Memory B cell (primary cell): ENCODE data around the gene GUCY1B1.

Source experiments
- ATAC-seq: fragments of 150-1000 bp; cut with Tn5 transposase; 2 replicates; pipeline ENCODE4 v1.10.0; 2021; ENCODE audit warnings: low read depth, mild to moderate bottlenecking, moderate library complexity
- DNase-seq, 2 donors: peaks; one replicate each; pipeline ENCODE4 v3.0.0; 2022; ENCODE audit warnings: low spot score in 2 of 2
- H3K27ac Mint-ChIP-seq: one replicate; pipeline ENCODE4 v1.8.0; 2022; ENCODE audit warnings: mild to moderate bottlenecking, moderate library complexity, mixed read lengths
- H3K27me3 Mint-ChIP-seq: one replicate; pipeline ENCODE4 v1.8.0; 2022; ENCODE audit warnings: mixed read lengths
- H3K36me3 Mint-ChIP-seq: one replicate; pipeline ENCODE4 v1.8.0; 2022; ENCODE audit warnings: mild to moderate bottlenecking, mixed read lengths
- H3K4me1 Mint-ChIP-seq: one replicate; pipeline ENCODE4 v1.8.0; 2022; ENCODE audit warnings: mixed read lengths
- H3K4me3 Mint-ChIP-seq: one replicate; pipeline ENCODE4 v1.8.0; 2022; ENCODE audit warnings: mild to moderate bottlenecking, moderate library complexity, mixed read lengths
- H3K9me3 Mint-ChIP-seq: one replicate; pipeline ENCODE4 v1.8.0; 2022; ENCODE audit warnings: mixed read lengths

Gene GUCY1B1

GRCh38 chr4:155832664-155833063 lies 73.8 kb downstream of the GUCY1B1 start:
- Mint-ChIP-seq H3K27me3 (no peaks in the 10 kb centered on the region), H3K36me3 (no peaks in the 10 kb centered on the region), H3K4me3 (no peak overlapping the region), H3K9me3 (peaks cover 1% of the 10 kb centered on the region), H3K4me1 (no peaks in the 10 kb centered on the region), H3K27ac (no peak overlapping the region)
- ATAC-seq: no peak
- no peak for DNase-seq

- Mint-ChIP-seq H3K4me1 (no peaks in the 10 kb centered on the region), H3K27ac (no peak overlapping the region), H3K9me3 (peaks cover 2% of the 10 kb centered on the region)
These were observed 78.5 kb downstream of the GUCY1B1 start for GRCh38 chr4:155837203-155837796.

GRCh38 chr4:155842080-155842479 lies 83.3 kb downstream of the GUCY1B1 start:
- no peak overlapping the region for H3K27ac Mint-ChIP-seq
- no peaks in the 10 kb centered on the region for H3K4me1 Mint-ChIP-seq
- H3K36me3 Mint-ChIP-seq: no peaks in the 10 kb centered on the region
- ATAC-seq: no peak
- peaks cover 1% of the 10 kb centered on the region for H3K27me3 Mint-ChIP-seq
- H3K4me3 Mint-ChIP-seq: no peak overlapping the region
- peaks cover 2% of the 10 kb centered on the region for H3K9me3 Mint-ChIP-seq
- DNase-seq: no peak

More at GRCh38 chr4:155837203-155837796, 78.5 kb downstream of the GUCY1B1 start:
- Mint-ChIP-seq H3K36me3 (no peaks in the 10 kb centered on the region), H3K27me3 (peaks cover 1% of the 10 kb centered on the region), H3K4me3 (no peak overlapping the region)
- DNase-seq: no peak
- ATAC-seq: no peak

GRCh38 chr4:155846929-155847328 lies 88.1 kb downstream of the GUCY1B1 start:
- DNase-seq (no peak), ATAC-seq (no peak)
- Mint-ChIP-seq H3K36me3 (no peaks in the 10 kb centered on the region), H3K27ac (no peak overlapping the region), H3K27me3 (no peaks in the 10 kb centered on the region), H3K4me1 (no peaks in the 10 kb centered on the region), H3K4me3 (no peak overlapping the region), H3K9me3 (peaks cover 1% of the 10 kb centered on the region)

- no peaks in the 10 kb centered on the region for H3K4me1 Mint-ChIP-seq
- peaks cover 1% of the 10 kb centered on the region for H3K9me3 Mint-ChIP-seq
- no peaks in the 10 kb centered on the region for H3K27me3 Mint-ChIP-seq
- ATAC-seq (no peak), DNase-seq (no peak)
- H3K4me3 Mint-ChIP-seq: no peak overlapping the region
- H3K27ac Mint-ChIP-seq: no peak overlapping the region
- H3K36me3 Mint-ChIP-seq: no peaks in the 10 kb centered on the region
These were observed 90.2 kb downstream of the GUCY1B1 start for GRCh38 chr4:155849042-155849441.

GRCh38 chr4:155853189-155853588 lies 94.4 kb downstream of the GUCY1B1 start:
- Mint-ChIP-seq H3K36me3 (no peaks in the 10 kb centered on the region), H3K9me3 (peaks cover 1% of the 10 kb centered on the region), H3K4me1 (no peaks in the 10 kb centered on the region), H3K4me3 (no peak overlapping the region), H3K27ac (no peak overlapping the region), H3K27me3 (no peaks in the 10 kb centered on the region)
- ATAC-seq (no peak), DNase-seq (no peak)

- Mint-ChIP-seq H3K36me3 (no peaks in the 10 kb centered on the region), H3K4me3 (no peak overlapping the region), H3K27ac (no peak overlapping the region), H3K27me3 (no peaks in the 10 kb centered on the region), H3K4me1 (no peaks in the 10 kb centered on the region), H3K9me3 (no peaks in the 10 kb centered on the region)
- DNase-seq: no peak
- ATAC-seq: no peak
These were observed 95.9 kb downstream of the GUCY1B1 start for GRCh38 chr4:155854582-155855226.

GRCh38 chr4:155855897-155856296 lies 97.1 kb downstream of the GUCY1B1 start:
- ATAC-seq (no peak), DNase-seq (no peak)
- Mint-ChIP-seq H3K27ac (no peak overlapping the region), H3K4me3 (no peak overlapping the region), H3K9me3 (no peaks in the 10 kb centered on the region), H3K36me3 (no peaks in the 10 kb centered on the region), H3K27me3 (no peaks in the 10 kb centered on the region), H3K4me1 (no peaks in the 10 kb centered on the region)
